Type B pancreatic cell (in vitro differentiated cells): ENCODE results near the gene TIMP2. TPM values are rescaled to one million over a fixed set of nuclear protein-coding genes. Genes with fewer than 3 reads are reported as not detected.
A peak's percentile ranks its signal among the peaks of the same experiment; 100 is the strongest.

Experiments used
- DNase-seq: peaks from one replicate; pipeline ENCODE4 v3.0.0; 2021; ENCODE audit warnings: mixed read lengths; ENCODE audit not compliant: unreplicated experiment; ENCODE audit errors: extremely low spot score
- H3K27ac Mint-ChIP-seq: 2 replicates; pipeline ENCODE4 v1.8.0; 2021; ENCODE audit warnings: mild to moderate bottlenecking, mixed read lengths
- H3K27me3 Mint-ChIP-seq: 2 replicates; pipeline ENCODE4 v1.8.0; 2021; ENCODE audit warnings: mixed read lengths
- H3K36me3 Mint-ChIP-seq: 2 replicates; pipeline ENCODE4 v1.8.0; 2021; ENCODE audit warnings: mixed read lengths
- H3K4me1 Mint-ChIP-seq: one replicate; pipeline ENCODE4 v1.8.0; 2021; ENCODE audit warnings: mixed read lengths; ENCODE audit not compliant: unreplicated experiment
- H3K4me3 Mint-ChIP-seq: 2 replicates; pipeline ENCODE4 v1.8.0; 2021; ENCODE audit warnings: mild to moderate bottlenecking, mixed read lengths
- H3K9me3 Mint-ChIP-seq: 2 replicates; pipeline ENCODE4 v1.8.0; 2021; ENCODE audit warnings: mixed read lengths
- CTCF ChIP-seq: fragments of 200-600 bp; sonication (generic); conservative IDR thresholded peaks from 2 replicates; pipeline ENCODE4 v1.5.0; 2021; ENCODE audit warnings: antibody characterized with exemption, mild to moderate bottlenecking
- total RNA-seq: library from RNA; stranded (reverse); gene quantifications from 2 replicates; pipeline ENCODE4 v1.2.1, GENCODE V29; 2021; ENCODE audit warnings: low replicate concordance

TIMP2 gene
- total RNA-seq, 1 donor from 2014 or later: 125 TPM

GRCh38 chr17:78940258-78940657 lies 15.1 kb upstream of the TIMP2 start:
- no peaks in the 10 kb centered on the region for H3K27me3 Mint-ChIP-seq
- H3K36me3 Mint-ChIP-seq: no peaks in the 10 kb centered on the region
- peaks cover 12% of the 10 kb centered on the region for H3K4me1 Mint-ChIP-seq
- no peaks in the 10 kb centered on the region for H3K9me3 Mint-ChIP-seq
- no peak for DNase-seq
- no peak for TF ChIP-seq CTCF
- H3K27ac Mint-ChIP-seq: no peak overlapping the region
- H3K4me3 Mint-ChIP-seq: no peak overlapping the region

- Mint-ChIP-seq H3K9me3 (no peaks in the 10 kb centered on the region), H3K27ac (no peak overlapping the region), H3K4me1 (peaks cover 16% of the 10 kb centered on the region), H3K4me3 (no peak overlapping the region), H3K36me3 (no peaks in the 10 kb centered on the region), H3K27me3 (no peaks in the 10 kb centered on the region)
- no peak for TF ChIP-seq CTCF
- no peak for DNase-seq
Measured at GRCh38 chr17:78939615-78940014, 14.4 kb upstream of the TIMP2 start.

DNA sequence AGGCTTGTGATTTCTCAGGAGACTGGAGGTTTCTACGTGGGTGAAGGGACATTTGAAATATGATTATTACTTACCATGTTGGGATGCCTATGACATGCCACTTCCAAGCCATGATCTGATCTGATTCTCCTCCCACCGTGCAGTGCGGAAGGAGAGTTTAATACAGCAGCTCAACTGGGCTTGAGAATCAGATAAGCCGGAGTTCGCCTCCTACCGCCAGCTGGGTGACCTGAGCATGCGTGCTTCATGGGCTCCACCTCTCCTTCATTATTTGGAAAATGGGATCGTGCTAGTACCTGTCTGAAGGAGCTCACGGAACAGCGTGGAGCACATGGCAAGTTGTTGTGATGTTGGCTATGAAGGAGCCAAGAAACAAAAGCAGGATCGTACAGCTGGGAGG lies 12.4 kb upstream of the TIMP2 start:
- Mint-ChIP-seq H3K4me1 (peaks cover 30% of the 10 kb centered on the region), H3K9me3 (no peaks in the 10 kb centered on the region), H3K4me3 (no peak overlapping the region), H3K27me3 (no peaks in the 10 kb centered on the region), H3K27ac (no peak overlapping the region), H3K36me3 (no peaks in the 10 kb centered on the region)
- no peak for TF ChIP-seq CTCF
- DNase-seq: no peak

DNA sequence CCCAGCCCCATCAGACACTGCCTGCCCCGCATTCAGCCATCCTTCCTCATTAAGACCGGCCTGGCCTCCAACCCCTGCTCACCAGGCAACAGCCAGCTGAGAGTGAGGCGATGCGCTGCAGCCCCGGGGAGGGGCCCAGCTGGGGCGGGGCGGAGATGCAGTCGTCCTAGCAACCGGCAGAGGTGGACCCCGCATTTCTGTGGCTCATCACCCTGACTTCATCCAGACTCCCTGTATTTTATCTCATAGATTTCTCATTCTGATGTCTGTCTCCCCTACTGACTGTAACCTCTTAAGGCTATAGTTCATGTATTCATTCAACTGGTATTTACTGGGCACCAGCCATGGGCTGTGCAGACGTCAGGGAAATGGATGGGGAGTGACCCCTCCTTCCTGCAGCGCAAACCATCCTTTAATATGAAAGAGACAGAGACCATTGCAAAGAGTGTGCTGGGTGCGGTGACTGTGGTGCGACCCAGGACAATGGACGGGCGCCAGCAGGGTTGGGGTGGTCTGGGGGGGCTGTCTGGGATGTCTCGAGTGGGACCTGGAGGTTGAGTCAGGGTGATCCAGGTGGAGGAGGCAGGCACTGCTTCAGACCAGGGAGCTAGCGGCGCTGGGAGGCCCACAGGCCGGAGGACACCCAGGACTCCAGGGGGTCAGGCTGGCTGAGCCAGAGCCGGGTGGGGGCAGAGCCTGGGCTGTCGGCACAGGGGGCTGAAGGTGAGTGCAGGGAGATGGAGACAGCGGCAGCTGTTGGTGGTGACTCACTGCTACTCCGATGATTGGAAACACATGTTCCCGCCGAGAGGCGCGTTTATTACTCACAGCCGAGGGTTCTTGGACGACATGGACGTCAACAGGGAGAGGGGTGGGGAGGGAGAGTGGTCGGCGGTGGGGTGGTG lies 10.5 kb upstream of the TIMP2 start:
- Mint-ChIP-seq H3K27me3 (no peaks in the 10 kb centered on the region), H3K9me3 (no peaks in the 10 kb centered on the region), H3K27ac (peak overlapping the region; percentile 57), H3K4me1 (peaks cover 30% of the 10 kb centered on the region), H3K36me3 (no peaks in the 10 kb centered on the region), H3K4me3 (peak overlapping the region; percentile 25)
- DNase-seq: no peak
- TF ChIP-seq CTCF: no peak

- no peaks in the 10 kb centered on the region for H3K27me3 Mint-ChIP-seq
- DNase-seq: no peak
- no peaks in the 10 kb centered on the region for H3K36me3 Mint-ChIP-seq
- H3K4me1 Mint-ChIP-seq: peaks cover 30% of the 10 kb centered on the region
- no peak for TF ChIP-seq CTCF
- H3K9me3 Mint-ChIP-seq: no peaks in the 10 kb centered on the region
- peak overlapping the region; percentile 85 for H3K27ac Mint-ChIP-seq
- H3K4me3 Mint-ChIP-seq: peak overlapping the region; percentile 60
Measured at GRCh38 chr17:78934681-78935418, 9.7 kb upstream of the TIMP2 start.
